ENCODE results near the gene EFCAB8.

EFCAB8 gene

DNA sequence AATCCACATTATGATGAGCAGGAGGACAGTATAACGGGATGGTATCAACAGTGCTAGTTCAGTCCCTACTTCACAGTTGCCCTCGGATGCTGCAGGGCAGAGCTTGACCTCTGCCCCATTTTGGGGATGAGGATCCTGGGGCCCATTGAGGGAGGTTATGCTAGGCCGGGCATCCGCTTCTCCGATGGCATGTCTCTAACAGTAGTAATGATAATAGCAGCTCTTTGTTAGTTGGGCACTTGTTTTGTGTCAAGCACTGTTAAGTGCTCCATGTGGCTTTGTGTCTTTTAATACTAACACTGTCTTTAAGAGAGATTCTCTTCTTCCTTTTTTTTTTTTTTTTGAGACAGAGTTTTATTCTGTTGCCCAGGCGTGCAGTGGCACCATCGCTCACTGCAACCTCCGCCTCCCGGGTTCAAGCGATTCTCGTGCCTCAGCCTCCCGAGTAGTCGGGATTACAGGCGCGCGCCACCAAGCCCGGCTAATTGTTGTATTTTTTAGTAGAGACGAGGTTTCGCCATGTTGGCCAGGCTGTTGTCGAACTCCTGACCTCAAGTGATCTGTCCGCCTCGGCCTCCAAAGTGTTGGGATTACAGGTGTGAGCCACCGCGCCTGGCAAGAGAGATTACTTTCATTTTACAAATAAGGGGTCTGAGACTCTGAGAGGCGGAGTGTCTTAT is 37.9 kb upstream of the EFCAB8 start:
- TF ChIP-seq, protein P1, sequence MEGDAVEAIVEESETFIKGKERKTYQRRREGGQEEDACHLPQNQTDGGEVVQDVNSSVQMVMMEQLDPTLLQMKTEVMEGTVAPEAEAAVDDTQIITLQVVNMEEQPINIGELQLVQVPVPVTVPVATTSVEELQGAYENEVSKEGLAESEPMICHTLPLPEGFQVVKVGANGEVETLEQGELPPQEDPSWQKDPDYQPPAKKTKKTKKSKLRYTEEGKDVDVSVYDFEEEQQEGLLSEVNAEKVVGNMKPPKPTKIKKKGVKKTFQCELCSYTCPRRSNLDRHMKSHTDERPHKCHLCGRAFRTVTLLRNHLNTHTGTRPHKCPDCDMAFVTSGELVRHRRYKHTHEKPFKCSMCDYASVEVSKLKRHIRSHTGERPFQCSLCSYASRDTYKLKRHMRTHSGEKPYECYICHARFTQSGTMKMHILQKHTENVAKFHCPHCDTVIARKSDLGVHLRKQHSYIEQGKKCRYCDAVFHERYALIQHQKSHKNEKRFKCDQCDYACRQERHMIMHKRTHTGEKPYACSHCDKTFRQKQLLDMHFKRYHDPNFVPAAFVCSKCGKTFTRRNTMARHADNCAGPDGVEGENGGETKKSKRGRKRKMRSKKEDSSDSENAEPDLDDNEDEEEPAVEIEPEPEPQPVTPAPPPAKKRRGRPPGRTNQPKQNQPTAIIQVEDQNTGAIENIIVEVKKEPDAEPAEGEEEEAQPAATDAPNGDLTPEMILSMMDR (IDR thresholded peaks at IDR 0.05; ENCODE audit: borderline replicate concordance, insufficient read depth, low read depth, low read length) = no peak
- peak overlapping the region; percentile 75 for H3K4me3 ChIP-seq (ENCODE audit: low read depth, low read length)

DNA sequence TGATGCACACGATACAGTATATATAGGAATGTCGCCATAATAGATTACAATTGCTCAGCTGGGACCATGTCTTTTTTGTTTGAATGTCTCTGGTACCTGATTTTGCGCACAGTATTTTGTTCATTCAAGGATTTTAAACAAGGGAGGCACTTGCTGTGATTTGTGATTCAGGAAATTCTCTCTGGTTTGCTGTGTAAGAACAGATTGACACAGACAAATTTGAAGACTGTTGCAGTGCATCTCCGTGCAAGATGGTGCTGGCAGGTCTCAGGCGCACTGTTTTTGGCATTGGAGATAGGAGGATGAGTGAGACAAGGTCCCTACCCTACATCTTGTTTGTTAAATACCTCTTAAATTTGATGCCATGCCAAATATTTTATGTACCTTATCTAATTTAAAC is 36.5 kb upstream of the EFCAB8 start:
- TF ChIP-seq, protein P1 (IDR thresholded peaks at IDR 0.05; ENCODE audit: borderline replicate concordance, insufficient read depth, low read depth, low read length) = no peak
- no peak overlapping the region for H3K4me3 ChIP-seq (ENCODE audit: low read depth, low read length)

DNA sequence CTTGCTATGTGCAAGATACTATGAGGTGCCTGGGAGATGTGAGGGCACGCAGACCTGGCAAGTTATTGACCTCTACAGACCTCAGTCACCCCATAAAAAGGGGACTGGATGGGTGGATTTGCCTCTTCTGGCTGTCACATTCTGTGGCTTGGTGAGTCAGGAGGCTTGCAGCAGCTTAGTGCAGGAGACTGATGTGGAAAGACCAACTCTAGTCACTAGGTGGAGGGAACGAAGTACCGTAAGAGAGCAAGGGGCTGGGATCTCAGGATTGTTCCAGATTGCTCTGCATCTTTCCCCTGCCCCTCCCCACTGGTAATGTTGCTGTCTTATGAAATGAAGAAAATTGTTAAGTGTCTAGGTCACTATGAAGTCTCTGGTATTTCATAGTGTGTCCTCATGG is 35.6 kb upstream of the EFCAB8 start:
- no peak overlapping the region for H3K4me3 ChIP-seq (ENCODE audit: low read depth, low read length)
- TF ChIP-seq, protein P1 (IDR thresholded peaks at IDR 0.05; ENCODE audit: borderline replicate concordance, insufficient read depth, low read depth, low read length) = no peak

- TF ChIP-seq, protein P1 (IDR thresholded peaks at IDR 0.05; ENCODE audit: borderline replicate concordance, insufficient read depth, low read depth, low read length) = no peak
Measured at GRCh38 chr20:32823737-32824588, 34.8 kb upstream of the EFCAB8 start.

DNA sequence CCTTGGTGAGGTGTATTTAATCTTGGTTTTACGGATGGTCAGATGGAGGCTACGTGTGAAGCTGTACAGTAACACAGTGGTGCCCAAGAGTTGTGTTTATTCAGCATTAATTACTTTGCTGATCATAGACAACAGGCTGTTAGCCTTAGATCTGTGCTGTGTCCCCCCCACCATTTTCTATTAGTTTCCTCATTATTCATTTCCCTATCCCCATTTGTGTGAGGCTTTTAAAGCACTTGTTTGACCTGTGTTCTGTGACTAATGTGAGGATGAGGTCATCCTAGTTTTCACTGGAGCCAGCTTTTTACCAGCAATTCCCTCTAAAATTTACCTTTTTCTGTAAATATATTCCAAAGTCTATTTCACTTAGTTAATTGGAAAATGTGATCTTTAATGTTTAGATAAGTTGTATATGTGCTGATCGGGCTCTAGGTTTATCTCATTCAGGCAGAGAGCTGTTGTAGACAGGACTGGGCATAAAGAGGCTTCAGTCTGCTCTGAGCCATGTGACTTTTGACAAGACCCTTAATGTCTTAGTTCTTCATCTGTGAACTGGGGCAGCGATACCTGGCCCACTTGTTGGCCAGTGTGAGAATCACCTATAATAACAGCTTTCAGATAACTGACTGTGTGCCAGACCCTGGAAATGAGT is 30.6 kb upstream of the EFCAB8 start:
- H3K4me3 ChIP-seq (ENCODE audit: low read depth, low read length) = no peak overlapping the region
- TF ChIP-seq, protein P1 (IDR thresholded peaks at IDR 0.05; ENCODE audit: borderline replicate concordance, insufficient read depth, low read depth, low read length) = no peak

More at GRCh38 chr20:32823737-32824588, 34.8 kb upstream of the EFCAB8 start:
- H3K4me3 ChIP-seq (ENCODE audit: low read depth, low read length) = no peak overlapping the region

- TF ChIP-seq, protein P1 (IDR thresholded peaks at IDR 0.05; ENCODE audit: borderline replicate concordance, insufficient read depth, low read depth, low read length) = no peak
- no peak overlapping the region for H3K4me3 ChIP-seq (ENCODE audit: low read depth, low read length)
Measured at GRCh38 chr20:32829311-32830005, 29.3 kb upstream of the EFCAB8 start.
